ENCODE data around the gene VPS13D. TPM values are rescaled to one million over a fixed set of nuclear protein-coding genes. Genes with fewer than 3 reads are reported as not detected.

Gene VPS13D
- total and polyA plus RNA-seq, 10 of the 15 experiments (the other 5 are each of a cell fraction or from before 2014, with no cell fraction given): 1.4 to 16.9 (median 8.5) TPM

- Histone ChIP-seq H3K27ac (ENCODE audit: control insufficient read depth, insufficient read depth) (no peak overlapping the region), H3K36me3 (ENCODE audit: control insufficient read depth in 2 of 2, insufficient read depth in 2 of 2, low read length in 1 of 2) (peaks cover 0 to 4% of the 10 kb centered on the region in 2 experiments; a peak in 1 of 4 replicates), H4K20me1 (ENCODE audit: control insufficient read depth, insufficient read depth) (no peaks in the 10 kb centered on the region), H2AFZ (ENCODE audit: control insufficient read depth, low read depth, low read length) (no peak overlapping the region), H3K9me3 (replicated peaks; ENCODE audit: control insufficient read depth, insufficient read depth, low read length) (no peaks in the 10 kb centered on the region), H3K4me1 (ENCODE audit: control insufficient read depth, insufficient read depth, low read length) (no peaks in the 10 kb centered on the region), H3K4me3 (no peak overlapping the region), H3K79me2 (ENCODE audit: control insufficient read depth, insufficient read depth, low read length) (no peaks in the 10 kb centered on the region), H3K9ac (ENCODE audit: control insufficient read depth, insufficient read depth, low read length) (no peak overlapping the region), H3K27me3 (replicated peaks in 1 of 2; ENCODE audit: control insufficient read depth in 2 of 2, insufficient read depth in 2 of 2, low read length in 1 of 2) (no peaks in the 10 kb centered on the region), H3K4me2 (ENCODE audit: control insufficient read depth, insufficient read depth) (no peak overlapping the region)
- no peak for DNase-seq (ENCODE audit: low read depth, low spot score)
- WGBS (ENCODE audit: insufficient coverage, insufficient replicate concordance, low lambda C conversion rate, missing lambda C conversion rate): 97% methylated on average over 3 of the region's 3 CpGs
- POLR2A ChIA-PET: interaction anchor here (0.6 kb wide), 1 partner anchor 96 kb away, joined by 5 read pairs; no protein-coding TSS in a partner anchor
- SMC1A ChIA-PET (ENCODE audit: uncharacterized antibody, unreplicated experiment): no interaction called here
- BruUV-seq (replicated peaks): no TSS peak
- in situ Hi-C loops (cut with MboI) (no loop called here), intact Hi-C loops (cut with micrococcal nuclease; ENCODE audit: unreplicated experiment) (no loop called here)
- no peak for FAIRE-seq
- ATAC-seq: no peak
- RAD21 ChIA-PET (ENCODE audit: unreplicated experiment): interaction anchor here (0.7 kb wide), 1 partner anchor 279 kb away, joined by 4 read pairs; no protein-coding TSS in a partner anchor
- CTCF ChIA-PET: no interaction called here
- no peak for TF ChIP-seq NR2C1 (IDR thresholded peaks at IDR 0.05)
- TF ChIP-seq NR2C2 (IDR thresholded peaks at IDR 0.05; ENCODE audit: borderline replicate concordance, control insufficient read depth, insufficient read length, low read depth): no peak
- no peak for TF ChIP-seq CEBPZ (IDR thresholded peaks at IDR 0.05; ENCODE audit: low read depth, low read length)
- TF ChIP-seq SIN3A (IDR thresholded peaks at IDR 0.05; ENCODE audit: low read depth, low read length): no peak
- no peak for TF ChIP-seq BACH1 (IDR thresholded peaks at IDR 0.05; ENCODE audit: borderline replicate concordance)
- no peak for TF ChIP-seq EZH2 (IDR thresholded peaks at IDR 0.05; ENCODE audit: borderline replicate concordance, control insufficient read depth, low read depth, low read length)
- TF ChIP-seq ZSCAN29 (IDR thresholded peaks at IDR 0.05): no peak
- no peak for TF ChIP-seq CBFB (IDR thresholded peaks at IDR 0.05; ENCODE audit: low read depth)
- TF ChIP-seq HCFC1 (IDR thresholded peaks at IDR 0.05; ENCODE audit: low read length): no peak
- no peak for TF ChIP-seq KAT2A (conservative IDR thresholded peaks at IDR 0.05; ENCODE audit: control insufficient read depth, low read depth, low read length)
- no peak for TF ChIP-seq TARDBP (IDR thresholded peaks at IDR 0.05; ENCODE audit: borderline replicate concordance)
- no peak for TF ChIP-seq EGR1 (IDR thresholded peaks at IDR 0.05; ENCODE audit: borderline replicate concordance in 1 of 2, low read depth in 2 of 2, low read length in 2 of 2)
- TF ChIP-seq, protein P1, sequence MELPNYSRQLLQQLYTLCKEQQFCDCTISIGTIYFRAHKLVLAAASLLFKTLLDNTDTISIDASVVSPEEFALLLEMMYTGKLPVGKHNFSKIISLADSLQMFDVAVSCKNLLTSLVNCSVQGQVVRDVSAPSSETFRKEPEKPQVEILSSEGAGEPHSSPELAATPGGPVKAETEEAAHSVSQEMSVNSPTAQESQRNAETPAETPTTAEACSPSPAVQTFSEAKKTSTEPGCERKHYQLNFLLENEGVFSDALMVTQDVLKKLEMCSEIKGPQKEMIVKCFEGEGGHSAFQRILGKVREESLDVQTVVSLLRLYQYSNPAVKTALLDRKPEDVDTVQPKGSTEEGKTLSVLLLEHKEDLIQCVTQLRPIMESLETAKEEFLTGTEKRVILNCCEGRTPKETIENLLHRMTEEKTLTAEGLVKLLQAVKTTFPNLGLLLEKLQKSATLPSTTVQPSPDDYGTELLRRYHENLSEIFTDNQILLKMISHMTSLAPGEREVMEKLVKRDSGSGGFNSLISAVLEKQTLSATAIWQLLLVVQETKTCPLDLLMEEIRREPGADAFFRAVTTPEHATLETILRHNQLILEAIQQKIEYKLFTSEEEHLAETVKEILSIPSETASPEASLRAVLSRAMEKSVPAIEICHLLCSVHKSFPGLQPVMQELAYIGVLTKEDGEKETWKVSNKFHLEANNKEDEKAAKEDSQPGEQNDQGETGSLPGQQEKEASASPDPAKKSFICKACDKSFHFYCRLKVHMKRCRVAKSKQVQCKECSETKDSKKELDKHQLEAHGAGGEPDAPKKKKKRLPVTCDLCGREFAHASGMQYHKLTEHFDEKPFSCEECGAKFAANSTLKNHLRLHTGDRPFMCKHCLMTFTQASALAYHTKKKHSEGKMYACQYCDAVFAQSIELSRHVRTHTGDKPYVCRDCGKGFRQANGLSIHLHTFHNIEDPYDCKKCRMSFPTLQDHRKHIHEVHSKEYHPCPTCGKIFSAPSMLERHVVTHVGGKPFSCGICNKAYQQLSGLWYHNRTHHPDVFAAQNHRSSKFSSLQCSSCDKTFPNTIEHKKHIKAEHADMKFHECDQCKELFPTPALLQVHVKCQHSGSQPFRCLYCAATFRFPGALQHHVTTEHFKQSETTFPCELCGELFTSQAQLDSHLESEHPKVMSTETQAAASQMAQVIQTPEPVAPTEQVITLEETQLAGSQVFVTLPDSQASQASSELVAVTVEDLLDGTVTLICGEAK (IDR thresholded peaks at IDR 0.05; ENCODE audit: borderline replicate concordance): no peak
- TF ChIP-seq, protein P2, sequence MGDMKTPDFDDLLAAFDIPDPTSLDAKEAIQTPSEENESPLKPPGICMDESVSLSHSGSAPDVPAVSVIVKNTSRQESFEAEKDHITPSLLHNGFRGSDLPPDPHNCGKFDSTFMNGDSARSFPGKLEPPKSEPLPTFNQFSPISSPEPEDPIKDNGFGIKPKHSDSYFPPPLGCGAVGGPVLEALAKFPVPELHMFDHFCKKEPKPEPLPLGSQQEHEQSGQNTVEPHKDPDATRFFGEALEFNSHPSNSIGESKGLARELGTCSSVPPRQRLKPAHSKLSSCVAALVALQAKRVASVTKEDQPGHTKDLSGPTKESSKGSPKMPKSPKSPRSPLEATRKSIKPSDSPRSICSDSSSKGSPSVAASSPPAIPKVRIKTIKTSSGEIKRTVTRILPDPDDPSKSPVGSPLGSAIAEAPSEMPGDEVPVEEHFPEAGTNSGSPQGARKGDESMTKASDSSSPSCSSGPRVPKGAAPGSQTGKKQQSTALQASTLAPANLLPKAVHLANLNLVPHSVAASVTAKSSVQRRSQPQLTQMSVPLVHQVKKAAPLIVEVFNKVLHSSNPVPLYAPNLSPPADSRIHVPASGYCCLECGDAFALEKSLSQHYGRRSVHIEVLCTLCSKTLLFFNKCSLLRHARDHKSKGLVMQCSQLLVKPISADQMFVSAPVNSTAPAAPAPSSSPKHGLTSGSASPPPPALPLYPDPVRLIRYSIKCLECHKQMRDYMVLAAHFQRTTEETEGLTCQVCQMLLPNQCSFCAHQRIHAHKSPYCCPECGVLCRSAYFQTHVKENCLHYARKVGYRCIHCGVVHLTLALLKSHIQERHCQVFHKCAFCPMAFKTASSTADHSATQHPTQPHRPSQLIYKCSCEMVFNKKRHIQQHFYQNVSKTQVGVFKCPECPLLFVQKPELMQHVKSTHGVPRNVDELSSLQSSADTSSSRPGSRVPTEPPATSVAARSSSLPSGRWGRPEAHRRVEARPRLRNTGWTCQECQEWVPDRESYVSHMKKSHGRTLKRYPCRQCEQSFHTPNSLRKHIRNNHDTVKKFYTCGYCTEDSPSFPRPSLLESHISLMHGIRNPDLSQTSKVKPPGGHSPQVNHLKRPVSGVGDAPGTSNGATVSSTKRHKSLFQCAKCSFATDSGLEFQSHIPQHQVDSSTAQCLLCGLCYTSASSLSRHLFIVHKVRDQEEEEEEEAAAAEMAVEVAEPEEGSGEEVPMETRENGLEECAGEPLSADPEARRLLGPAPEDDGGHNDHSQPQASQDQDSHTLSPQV (IDR thresholded peaks at IDR 0.05): no peak
Observed at GRCh38 chr1:12372761-12373160, 142.9 kb downstream of the VPS13D start.
